WTC11 (cell line): ENCODE results near the gene KLF2. TPM values are rescaled to one million over a fixed set of nuclear protein-coding genes. Genes with fewer than 3 reads are reported as not detected.
"Not testable (repeated sequence)": the region's sequence is repeated elsewhere in the genome, so short reads cannot be mapped to it uniquely, and the experiment has no call there.

Experiments
- ATAC-seq: fragments of 200-7000 bp; cut with Tn5 transposase; 2 replicates; pipeline ENCODE4 v1.10.0; 2021; ENCODE audit warnings: mild to moderate bottlenecking, moderate library complexity
- CTCF ChIA-PET: fragments of 300-600 bp; sonication (Branson Sonifier 250); formaldehyde crosslinking; loops from one replicate; lab custom pipeline; 2021; ENCODE audit warnings: antibody characterized with exemption; lab: Charles Lee
- POLR2A ChIA-PET: fragments of 350-600 bp; sonication (Branson Sonifier 250); formaldehyde crosslinking; loops from one replicate; lab custom pipeline; 2021; ENCODE audit warnings: antibody characterized with exemption; lab: Charles Lee
- DNase-seq: peaks from one replicate; pipeline ENCODE4 v3.0.0; 2021; ENCODE audit warnings: low spot score
- H3K27ac Mint-ChIP-seq: 2 replicates; pipeline ENCODE4 v1.8.0; 2021; ENCODE audit warnings: mixed read lengths
- H3K27me3 Mint-ChIP-seq: 2 replicates; pipeline ENCODE4 v1.8.0; 2021; ENCODE audit warnings: low read depth, mild to moderate bottlenecking, moderate library complexity, mixed read lengths
- H3K36me3 Mint-ChIP-seq: 2 replicates; pipeline ENCODE4 v1.8.0; 2021; ENCODE audit warnings: mixed read lengths
- H3K4me1 Mint-ChIP-seq: 2 replicates; pipeline ENCODE4 v1.8.0; 2022; ENCODE audit warnings: mixed read lengths
- H3K4me3 Mint-ChIP-seq: 2 replicates; pipeline ENCODE4 v1.8.0; 2021; ENCODE audit warnings: mild to moderate bottlenecking, moderate library complexity, mixed read lengths
- H3K9me3 Mint-ChIP-seq: 2 replicates; pipeline ENCODE4 v1.8.0; 2021; ENCODE audit warnings: mixed read lengths
- AR ChIP-seq: fragments of 250-450 bp; sonication (Bioruptor Pico); IDR thresholded peaks from 2 replicates; pipeline ENCODE4 v1.9.0; 2021; ENCODE audit warnings: mild to moderate bottlenecking
- ELF4 ChIP-seq: sonication (generic); formaldehyde crosslinking; IDR thresholded peaks from 2 replicates; pipeline ENCODE4 v1.8.1; 2022; ENCODE audit warnings: low read depth, mild to moderate bottlenecking, moderate library complexity, missing genetic modification reagents
- HMGA2 ChIP-seq: fragments of 250-450 bp; sonication (Bioruptor Pico); IDR thresholded peaks from 2 replicates; pipeline ENCODE4 v1.4.0; 2021; ENCODE audit warnings: mild to moderate bottlenecking, moderate library complexity
- KAT7 ChIP-seq: sonication (generic); formaldehyde crosslinking; IDR thresholded peaks from 2 replicates; pipeline ENCODE4 v1.8.1; 2023; ENCODE audit warnings: missing genetic modification reagents, mild to moderate bottlenecking, borderline replicate concordance
- MYBL2 ChIP-seq: sonication (generic); formaldehyde crosslinking; IDR thresholded peaks from 2 replicates; pipeline ENCODE4 v1.8.1; 2023; ENCODE audit warnings: mild to moderate bottlenecking, moderate library complexity, missing genetic modification reagents
- NR1H2 ChIP-seq: sonication (generic); formaldehyde crosslinking; IDR thresholded peaks from 2 replicates; pipeline ENCODE4 v1.9.0; 2021; ENCODE audit warnings: mild to moderate bottlenecking, moderate library complexity, missing genetic modification reagents
- TEAD1 ChIP-seq: sonication (generic); formaldehyde crosslinking; IDR thresholded peaks from 2 replicates; pipeline ENCODE4 v1.8.0; 2022; ENCODE audit warnings: mild to moderate bottlenecking, missing genetic modification reagents
- TP53 ChIP-seq: sonication (generic); formaldehyde crosslinking; IDR thresholded peaks from 2 replicates; pipeline ENCODE4 v1.8.1; 2023; ENCODE audit warnings: mild to moderate bottlenecking, missing genetic modification reagents
- USF2 ChIP-seq: sonication (generic); formaldehyde crosslinking; IDR thresholded peaks from 2 replicates; pipeline ENCODE4 v1.8.1; 2023; ENCODE audit warnings: mild to moderate bottlenecking, missing genetic modification reagents, moderate library complexity
- ZNF121 ChIP-seq: sonication (generic); formaldehyde crosslinking; IDR thresholded peaks from 2 replicates; pipeline ENCODE4 v1.8.0; 2023; ENCODE audit warnings: missing genetic modification reagents
- ZNF512 ChIP-seq: sonication (generic); formaldehyde crosslinking; IDR thresholded peaks from 2 replicates; pipeline ENCODE4 v1.8.1; 2022; ENCODE audit warnings: missing genetic modification reagents, borderline replicate concordance
- total RNA-seq: library from RNA; stranded (reverse); gene quantifications from 3 replicates; pipeline ENCODE4 v1.2.3, GENCODE V29; 2021
- TF ChIP-seq, protein P1 (sequence below): sonication (generic); formaldehyde crosslinking; IDR thresholded peaks from 2 replicates; pipeline ENCODE4 v1.8.0; 2023; ENCODE audit warnings: missing genetic modification reagents, mild to moderate bottlenecking, borderline replicate concordance
- TF ChIP-seq, protein P2 (sequence below): sonication (generic); formaldehyde crosslinking; conservative IDR thresholded peaks from 2 replicates; pipeline ENCODE4 v1.8.1; 2023; ENCODE audit warnings: mild to moderate bottlenecking, low read depth, missing genetic modification reagents, moderate library complexity
- TF ChIP-seq, protein P3 (sequence below): fragments of 250-450 bp; sonication (Bioruptor Pico); conservative IDR thresholded peaks from 2 replicates; pipeline ENCODE4 v1.9.0; 2021; ENCODE audit warnings: mild to moderate bottlenecking

KLF2 gene
- total RNA-seq, 1 experiment from 2014 or later: 1.1 TPM

DNA sequence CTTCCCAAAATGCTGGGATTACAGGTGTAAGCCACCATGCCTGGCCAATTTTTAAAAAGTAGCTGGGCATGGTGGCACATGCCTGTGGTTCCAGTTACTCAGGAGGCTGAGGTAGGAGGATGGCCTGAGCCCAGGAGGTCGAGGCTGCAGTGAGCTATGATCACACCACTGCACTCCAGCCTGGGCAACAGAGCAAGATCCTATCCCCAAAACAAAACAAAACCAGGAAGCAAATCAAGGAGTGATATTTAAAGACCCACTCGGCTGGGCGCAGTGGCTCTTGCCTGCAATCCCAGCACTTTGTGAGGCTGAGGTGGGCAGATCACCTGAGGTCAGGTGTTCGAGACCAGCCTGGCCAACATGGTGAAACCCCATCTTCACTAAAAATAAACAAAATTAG lies 22.5 kb downstream of the KLF2 start:
- H3K27me3 Mint-ChIP-seq, POLR2A ChIA-PET, H3K4me3 Mint-ChIP-seq, H3K36me3 Mint-ChIP-seq, H3K4me1 Mint-ChIP-seq, ATAC-seq, H3K27ac Mint-ChIP-seq, DNase-seq, H3K9me3 Mint-ChIP-seq: not testable (repeated sequence)
- CTCF ChIA-PET: interaction anchor here (1.0 kb wide), 1 partner anchor 35 kb away, joined by 4 read pairs; no protein-coding TSS in a partner anchor
- 0 out of 2 replicates have a peak, but pooled peaks have one; percentile 21 for TF ChIP-seq ZNF121 (CRISPR knock-in tag)

GRCh38 chr19:16347706-16348105 lies 23.1 kb downstream of the KLF2 start:
- Mint-ChIP-seq H3K27me3 (no peaks in the 10 kb centered on the region), H3K36me3 (no peaks in the 10 kb centered on the region), H3K4me1 (peaks cover 6% of the 10 kb centered on the region), H3K4me3 (no peak overlapping the region), H3K27ac (no peak overlapping the region), H3K9me3 (peaks cover 4% of the 10 kb centered on the region; the same call in 1 of the 2 replicates)
- DNase-seq (no peak), ATAC-seq (no peak)
- CTCF ChIA-PET: no interaction called here
- POLR2A ChIA-PET: no interaction called here
- no peak for TF ChIP-seq TP53 (CRISPR knock-in tag)

DNA sequence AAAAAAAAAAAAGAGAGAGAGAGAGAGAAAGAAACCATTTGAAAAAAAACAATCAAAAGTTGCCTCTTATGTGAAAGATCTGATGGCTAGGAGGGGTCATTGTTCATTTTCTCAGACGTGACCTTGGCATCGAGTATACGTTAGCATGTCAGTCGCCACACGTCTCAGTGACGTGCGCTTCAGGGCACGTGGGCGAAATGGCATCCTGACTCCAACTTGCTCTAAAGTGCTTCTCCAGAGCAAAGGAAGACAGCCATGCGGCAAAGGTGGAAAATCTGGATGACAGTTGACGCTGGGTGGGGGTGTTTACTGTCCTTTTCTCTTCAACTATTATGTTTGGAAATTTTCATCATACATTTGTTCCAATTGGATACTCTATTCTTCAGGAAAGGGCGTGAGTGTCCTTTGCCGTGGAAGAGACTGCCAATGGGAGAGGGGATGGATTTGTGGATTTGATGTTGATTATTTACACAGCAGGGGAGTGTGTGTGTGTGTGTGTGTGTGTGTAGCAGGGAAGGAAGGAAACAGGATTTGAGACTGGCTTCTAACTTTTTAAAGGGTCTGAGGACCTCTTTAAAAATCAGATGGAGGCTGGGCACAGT lies 25.0 kb downstream of the KLF2 start:
- CTCF ChIA-PET: no interaction called here
- Mint-ChIP-seq H3K27ac (no peak overlapping the region), H3K9me3 (peaks cover 4% of the 10 kb centered on the region; the same call in 1 of the 2 replicates), H3K27me3 (no peaks in the 10 kb centered on the region), H3K36me3 (peaks cover 2% of the 10 kb centered on the region; the same call in 1 of the 2 replicates), H3K4me3 (no peak overlapping the region), H3K4me1 (peaks cover 6% of the 10 kb centered on the region)
- no peak for DNase-seq
- ATAC-seq: no peak
- POLR2A ChIA-PET: no interaction called here
- no peak for TF ChIP-seq USF2
- TF ChIP-seq KAT7 (CRISPR knock-in tag): no peak
- no peak for TF ChIP-seq HMGA2
- no peak for TF ChIP-seq ELF4 (CRISPR knock-in tag)
- no peak for TF ChIP-seq ZNF512 (CRISPR knock-in tag)
- TF ChIP-seq AR: no peak
- no peak for TF ChIP-seq MYBL2 (CRISPR knock-in tag)
- TF ChIP-seq, protein P1, sequence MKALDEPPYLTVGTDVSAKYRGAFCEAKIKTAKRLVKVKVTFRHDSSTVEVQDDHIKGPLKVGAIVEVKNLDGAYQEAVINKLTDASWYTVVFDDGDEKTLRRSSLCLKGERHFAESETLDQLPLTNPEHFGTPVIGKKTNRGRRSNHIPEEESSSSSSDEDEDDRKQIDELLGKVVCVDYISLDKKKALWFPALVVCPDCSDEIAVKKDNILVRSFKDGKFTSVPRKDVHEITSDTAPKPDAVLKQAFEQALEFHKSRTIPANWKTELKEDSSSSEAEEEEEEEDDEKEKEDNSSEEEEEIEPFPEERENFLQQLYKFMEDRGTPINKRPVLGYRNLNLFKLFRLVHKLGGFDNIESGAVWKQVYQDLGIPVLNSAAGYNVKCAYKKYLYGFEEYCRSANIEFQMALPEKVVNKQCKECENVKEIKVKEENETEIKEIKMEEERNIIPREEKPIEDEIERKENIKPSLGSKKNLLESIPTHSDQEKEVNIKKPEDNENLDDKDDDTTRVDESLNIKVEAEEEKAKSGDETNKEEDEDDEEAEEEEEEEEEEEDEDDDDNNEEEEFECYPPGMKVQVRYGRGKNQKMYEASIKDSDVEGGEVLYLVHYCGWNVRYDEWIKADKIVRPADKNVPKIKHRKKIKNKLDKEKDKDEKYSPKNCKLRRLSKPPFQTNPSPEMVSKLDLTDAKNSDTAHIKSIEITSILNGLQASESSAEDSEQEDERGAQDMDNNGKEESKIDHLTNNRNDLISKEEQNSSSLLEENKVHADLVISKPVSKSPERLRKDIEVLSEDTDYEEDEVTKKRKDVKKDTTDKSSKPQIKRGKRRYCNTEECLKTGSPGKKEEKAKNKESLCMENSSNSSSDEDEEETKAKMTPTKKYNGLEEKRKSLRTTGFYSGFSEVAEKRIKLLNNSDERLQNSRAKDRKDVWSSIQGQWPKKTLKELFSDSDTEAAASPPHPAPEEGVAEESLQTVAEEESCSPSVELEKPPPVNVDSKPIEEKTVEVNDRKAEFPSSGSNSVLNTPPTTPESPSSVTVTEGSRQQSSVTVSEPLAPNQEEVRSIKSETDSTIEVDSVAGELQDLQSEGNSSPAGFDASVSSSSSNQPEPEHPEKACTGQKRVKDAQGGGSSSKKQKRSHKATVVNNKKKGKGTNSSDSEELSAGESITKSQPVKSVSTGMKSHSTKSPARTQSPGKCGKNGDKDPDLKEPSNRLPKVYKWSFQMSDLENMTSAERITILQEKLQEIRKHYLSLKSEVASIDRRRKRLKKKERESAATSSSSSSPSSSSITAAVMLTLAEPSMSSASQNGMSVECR (CRISPR knock-in tag): no peak
- TF ChIP-seq, protein P2, sequence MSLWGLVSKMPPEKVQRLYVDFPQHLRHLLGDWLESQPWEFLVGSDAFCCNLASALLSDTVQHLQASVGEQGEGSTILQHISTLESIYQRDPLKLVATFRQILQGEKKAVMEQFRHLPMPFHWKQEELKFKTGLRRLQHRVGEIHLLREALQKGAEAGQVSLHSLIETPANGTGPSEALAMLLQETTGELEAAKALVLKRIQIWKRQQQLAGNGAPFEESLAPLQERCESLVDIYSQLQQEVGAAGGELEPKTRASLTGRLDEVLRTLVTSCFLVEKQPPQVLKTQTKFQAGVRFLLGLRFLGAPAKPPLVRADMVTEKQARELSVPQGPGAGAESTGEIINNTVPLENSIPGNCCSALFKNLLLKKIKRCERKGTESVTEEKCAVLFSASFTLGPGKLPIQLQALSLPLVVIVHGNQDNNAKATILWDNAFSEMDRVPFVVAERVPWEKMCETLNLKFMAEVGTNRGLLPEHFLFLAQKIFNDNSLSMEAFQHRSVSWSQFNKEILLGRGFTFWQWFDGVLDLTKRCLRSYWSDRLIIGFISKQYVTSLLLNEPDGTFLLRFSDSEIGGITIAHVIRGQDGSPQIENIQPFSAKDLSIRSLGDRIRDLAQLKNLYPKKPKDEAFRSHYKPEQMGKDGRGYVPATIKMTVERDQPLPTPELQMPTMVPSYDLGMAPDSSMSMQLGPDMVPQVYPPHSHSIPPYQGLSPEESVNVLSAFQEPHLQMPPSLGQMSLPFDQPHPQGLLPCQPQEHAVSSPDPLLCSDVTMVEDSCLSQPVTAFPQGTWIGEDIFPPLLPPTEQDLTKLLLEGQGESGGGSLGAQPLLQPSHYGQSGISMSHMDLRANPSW (CRISPR knock-in tag): no peak
- TF ChIP-seq, protein P3, sequence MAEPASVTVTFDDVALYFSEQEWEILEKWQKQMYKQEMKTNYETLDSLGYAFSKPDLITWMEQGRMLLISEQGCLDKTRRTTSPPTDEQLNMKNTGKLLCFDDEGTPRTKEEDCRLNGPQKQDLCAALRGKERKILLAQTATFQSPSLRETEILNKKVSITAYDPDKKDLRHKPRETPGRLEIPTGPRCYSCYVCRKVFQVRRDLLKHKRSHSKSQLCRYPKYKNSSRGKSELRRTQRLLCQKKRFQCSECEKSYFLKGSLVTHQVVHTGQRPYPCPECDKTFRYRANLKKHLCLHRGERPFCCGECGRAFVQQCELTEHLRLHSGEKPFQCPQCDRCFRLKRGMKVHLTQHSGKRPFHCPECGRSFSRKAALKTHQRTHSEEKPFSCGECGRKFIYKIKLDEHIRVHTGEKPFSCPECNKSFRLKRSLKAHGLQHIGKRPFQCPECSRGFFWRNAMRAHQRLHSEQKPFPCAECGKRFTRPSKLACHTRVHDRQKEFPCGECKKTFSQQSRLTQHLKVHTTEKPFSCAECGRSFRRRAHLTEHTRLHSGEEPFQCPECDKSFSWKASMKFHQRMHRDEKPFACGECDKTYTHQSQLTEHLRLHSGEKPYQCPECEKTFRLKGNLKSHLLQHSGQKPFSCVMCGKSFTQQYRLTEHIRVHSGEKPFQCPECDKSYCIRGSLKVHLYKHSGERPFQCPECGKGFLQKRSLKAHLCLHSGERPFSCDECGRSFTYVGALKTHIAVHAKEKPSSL (CRISPR knock-in tag): no peak
- TF ChIP-seq NR1H2 (CRISPR knock-in tag): no peak
- TF ChIP-seq TEAD1 (CRISPR knock-in tag): no peak
